K562 (cell line): ENCODE data around the gene DNA2. TPM values are rescaled to one million over a fixed set of nuclear protein-coding genes. Genes with fewer than 3 reads are reported as not detected.

Experiments used
- ATF1 ChIP-seq, 2 experiments: fragments of 450-650 bp in 1 of 2; IDR thresholded peaks; 2 replicates each; pipeline ENCODE4 v1.6.1; 2016; ENCODE audit warnings: missing compliant biosample characterization in 1 of 2, missing genetic modification characterization in 1 of 2
- CBX3 ChIP-seq, 2 experiments: IDR thresholded peaks; 1 replicate in 1 of 2; 2 replicates in 1 of 2; pipeline ENCODE4 v1.6.1; 2012; ENCODE audit warnings: inconsistent platforms in 2 of 2, low read length in 2 of 2, borderline replicate concordance in 1 of 2, control low read depth in 1 of 2
- E2F1 ChIP-seq: sonication (generic); formaldehyde crosslinking; IDR thresholded peaks from 2 replicates; pipeline ENCODE4 v1.8.1; 2023; ENCODE audit warnings: mild to moderate bottlenecking, missing genetic modification reagents, moderate library complexity
- KLF13 ChIP-seq: fragments of 450-650 bp; IDR thresholded peaks from 2 replicates; pipeline ENCODE4 v1.6.1; 2016; ENCODE audit warnings: missing genetic modification characterization, low read depth, mild to moderate bottlenecking, missing compliant biosample characterization, moderate library complexity, borderline replicate concordance
- MTA3 ChIP-seq: fragments of 450-650 bp; formaldehyde crosslinking; IDR thresholded peaks from 2 replicates; pipeline ENCODE4 v1.6.1; 2017; ENCODE audit warnings: mild to moderate bottlenecking, borderline replicate concordance
- U2AF1 ChIP-seq: fragments of 200-400 bp; formaldehyde crosslinking; optimal IDR thresholded peaks from 2 replicates; pipeline ENCODE3; 2017; ENCODE audit warnings: mild to moderate bottlenecking, low read depth, low read length, moderate library complexity
- ZBTB2 ChIP-seq: fragments of 450-650 bp; IDR thresholded peaks from 2 replicates; pipeline ENCODE4 v1.6.1; 2016; ENCODE audit warnings: antibody characterized with exemption
- ZBTB40 ChIP-seq, 2 experiments: fragments of 450-650 bp in 1 of 2; sonication (generic) in 1 of 2; formaldehyde crosslinking in 1 of 2; IDR thresholded peaks; 2 replicates each; pipeline versions ENCODE4 v1.7.1 to v1.9.0; 2016 to 2022; ENCODE audit warnings: inconsistent platforms in 1 of 2, mild to moderate bottlenecking in 1 of 2, missing genetic modification reagents in 1 of 2
- ZBTB43 ChIP-seq: sonication (generic); formaldehyde crosslinking; IDR thresholded peaks from 2 replicates; pipeline ENCODE4 v1.8.0; 2023; ENCODE audit warnings: mild to moderate bottlenecking, missing genetic modification reagents
- ZBTB7A ChIP-seq: IDR thresholded peaks from 2 replicates; pipeline ENCODE4 v1.6.1; 2011; ENCODE audit warnings: low read depth, mild to moderate bottlenecking, low read length, moderate library complexity, borderline replicate concordance; ENCODE audit not compliant: control insufficient read depth
- ZNF124 ChIP-seq: sonication (generic); formaldehyde crosslinking; IDR thresholded peaks from 2 replicates; pipeline ENCODE4 v1.8.1; 2022; ENCODE audit warnings: missing genetic modification reagents
- ZNF316 ChIP-seq: fragments of 450-650 bp; IDR thresholded peaks from 2 replicates; pipeline ENCODE4 v1.6.1; 2016
- polyA plus RNA-seq, 8 experiments: library from polyadenylated mRNA; depleted of rRNA in 4 of 8; stranded (reverse) in 5 of 8; unstranded in 3 of 8; fragments of >200 nt; fragmentation: Nextera tagmentation in 2 of 8; fragmentation: Illumina TruSeq in 1 of 8; extraction: Ambion mirVana in 2 of 8; extraction: Trizol in 1 of 8; gene quantifications; 2 replicates each; pipeline versions ENCODE4 v1.2.1 to v1.2.3, GENCODE V29; 2011 to 2014; ENCODE audit warnings: inconsistent platforms in 1 of 8, missing spikeins in 1 of 8
- total RNA-seq, 7 experiments: library from RNA; depleted of rRNA in 6 of 7; stranded (reverse); fragments of >200 nt in 6 of 7; fragmentation: Illumina TruSeq in 2 of 7; extraction: Trizol in 2 of 7; gene quantifications; 2 replicates each; pipeline versions ENCODE4 v1.2.1 to v1.2.3, GENCODE V29; 2011 to 2021; ENCODE audit warnings: low replicate concordance in 1 of 7

Gene DNA2
- total and polyA plus RNA-seq, 9 of the 15 experiments (the other 6 are each of a cell fraction or from before 2014, with no cell fraction given) = 24.6 to 51.4 (median 40.8) TPM

DNA sequence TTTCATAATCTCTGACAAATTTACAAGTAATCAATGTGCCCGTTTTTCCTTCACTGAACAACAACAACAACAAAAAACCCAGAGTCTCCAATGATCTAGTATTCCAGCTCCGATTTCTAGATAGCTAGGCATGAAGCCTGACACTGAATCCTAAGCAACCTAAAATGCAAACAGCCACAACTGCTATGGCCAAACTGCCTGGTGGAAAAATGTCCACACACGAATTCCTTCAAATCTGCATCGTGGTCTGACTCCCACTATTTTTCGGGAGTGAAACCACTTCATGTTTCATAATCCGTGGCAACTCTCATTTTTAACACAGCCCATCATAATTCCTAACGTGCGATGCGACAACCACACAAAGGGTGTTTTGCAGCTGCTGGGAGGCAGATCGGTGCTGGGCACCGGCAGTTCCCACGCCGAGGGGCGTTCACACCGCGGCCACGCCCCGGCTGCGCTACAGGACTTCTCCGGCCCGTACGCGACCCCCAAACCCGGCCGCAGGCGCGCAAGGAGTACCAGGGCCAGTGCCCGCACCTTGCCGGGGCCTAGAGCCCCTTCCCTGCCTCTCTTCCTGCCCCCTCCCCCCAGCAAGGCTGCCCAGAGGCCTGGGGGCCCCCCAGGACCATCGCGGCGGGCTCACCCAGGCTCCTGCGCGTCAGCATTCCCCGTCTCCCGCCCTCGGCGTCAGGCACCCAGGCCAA, 65.5 kb downstream of the DNA2 start (continued):
- no peak for TF ChIP-seq ZNF124 (CRISPR knock-in tag)
- peak; percentile 28; the same call in 1 of the 2 replicates for TF ChIP-seq MTA3
- TF ChIP-seq ZBTB43 (CRISPR knock-in tag) = peak; percentile 36; the same call in 1 of the 2 replicates
- TF ChIP-seq ZNF316 = peak; percentile 45; the same call in 1 of the 2 replicates
- 0 out of 2 replicates have a peak, but pooled peaks have one; percentile 50 for TF ChIP-seq E2F1 (CRISPR knock-in tag)
- peak; percentile 13 for TF ChIP-seq U2AF1
- TF ChIP-seq CBX3 (IDR thresholded peaks at IDR 0.05; ENCODE audit: borderline replicate concordance in 1 of 2, low read length in 2 of 2) = peak in 1 of 2 experiments; percentile 23; a peak in 1 of 3 replicates
- 0 out of 2 replicates have a peak, but pooled peaks have one; percentile 35 for TF ChIP-seq ZBTB40 (IDR thresholded peaks at IDR 0.05)
- TF ChIP-seq ZBTB40 (CRISPR knock-in tag; IDR thresholded peaks at IDR 0.05) = no peak
- 0 out of 2 replicates have a peak, but pooled peaks have one; percentile 38 for TF ChIP-seq ZBTB2
- TF ChIP-seq ATF1 (CRISPR knock-in tag; IDR thresholded peaks at IDR 0.05) = no peak
- 0 out of 2 replicates have a peak, but pooled peaks have one; percentile 50 for TF ChIP-seq ATF1 (tag; IDR thresholded peaks at IDR 0.05)
- peak; percentile 79 for TF ChIP-seq ZBTB7A
- peak; percentile 46; the same call in 1 of the 2 replicates for TF ChIP-seq KLF13 (tag)
